CD4-positive, alpha-beta T cell (primary cell): ENCODE results near the gene PDE3A. TPM values are rescaled to one million over a fixed set of nuclear protein-coding genes. Genes with fewer than 3 reads are reported as not detected.

Experiments used
- ATAC-seq: fragments of 200-7000 bp; cut with Tn5 transposase; one replicate; pipeline ENCODE4 v1.10.0; 2022; ENCODE audit warnings: mild to moderate bottlenecking; ENCODE audit not compliant: poor library complexity
- CTCF ChIA-PET: fragments of 350-600 bp; sonication (Branson Sonifier 250); formaldehyde crosslinking; loops from one replicate; lab custom pipeline; 2021; ENCODE audit warnings: antibody characterized with exemption, inconsistent platforms; lab: Charles Lee
- POLR2A ChIA-PET: fragments of 350-600 bp; sonication (Branson Sonifier 250); formaldehyde crosslinking; loops from one replicate; lab custom pipeline; 2021; ENCODE audit warnings: antibody characterized with exemption, inconsistent platforms; lab: Charles Lee
- DNase-seq, 14 experiments: peaks; one replicate each; pipeline ENCODE4 v3.0.0-alpha.2; 2013 to 2020; ENCODE audit warnings: mixed read lengths in 2 of 14
- H3K27ac ChIP-seq, 2 donors: one replicate each; pipeline versions ENCODE4 v1.5.1 to v1.7.0; 2013; ENCODE audit warnings: low read length in 2 of 2, low read depth in 1 of 2, mild to moderate bottlenecking in 1 of 2
- H3K27me3 ChIP-seq, 2 experiments: 1 replicate in 1 of 2; 2 replicates in 1 of 2; pipeline versions ENCODE4 v1.6.1 to v1.7.0; 2013; ENCODE audit warnings: low read length in 2 of 2, control low read depth in 1 of 2, mild to moderate bottlenecking in 1 of 2, moderate library complexity in 1 of 2; ENCODE audit not compliant: insufficient read depth in 2 of 2, control insufficient read depth in 1 of 2
- H3K36me3 ChIP-seq: one replicate; pipeline ENCODE4 v1.6.1; 2013; ENCODE audit warnings: low read length, control low read depth; ENCODE audit not compliant: insufficient read depth
- H3K4me1 ChIP-seq: one replicate; pipeline ENCODE4 v1.6.1; 2013; ENCODE audit warnings: low read length, control low read depth; ENCODE audit not compliant: insufficient read depth
- H3K4me3 ChIP-seq: one replicate; pipeline ENCODE4 v1.5.1; 2013; ENCODE audit warnings: mild to moderate bottlenecking, low read length, moderate library complexity
- H3K9me3 ChIP-seq, 2 experiments: 1 replicate in 1 of 2; 2 replicates in 1 of 2; pipeline versions ENCODE4 v1.6.1 to v1.7.0; 2013; ENCODE audit warnings: low read length in 2 of 2, mild to moderate bottlenecking in 2 of 2, control low read depth in 1 of 2, moderate library complexity in 1 of 2; ENCODE audit not compliant: control insufficient read depth in 1 of 2, insufficient read depth in 1 of 2
- H3K27ac Mint-ChIP-seq: one replicate; pipeline ENCODE4 v1.8.0; 2020; ENCODE audit warnings: mixed read lengths
- H3K27me3 Mint-ChIP-seq: one replicate; pipeline ENCODE4 v1.8.0; 2021; ENCODE audit warnings: mixed read lengths
- H3K36me3 Mint-ChIP-seq: one replicate; pipeline ENCODE4 v1.8.0; 2021; ENCODE audit warnings: low read depth, mixed read lengths
- H3K4me1 Mint-ChIP-seq: one replicate; pipeline ENCODE4 v1.8.0; 2021; ENCODE audit warnings: low read depth, mixed read lengths
- H3K4me3 Mint-ChIP-seq: one replicate; pipeline ENCODE4 v1.8.0; 2020; ENCODE audit warnings: mild to moderate bottlenecking, mixed read lengths
- H3K9me3 Mint-ChIP-seq: one replicate; pipeline ENCODE4 v1.8.0; 2020; ENCODE audit warnings: mixed read lengths
- CTCF ChIP-seq: fragments of 200-600 bp; IDR thresholded peaks from one replicate; pipeline ENCODE4 v1.8.0; 2022; ENCODE audit warnings: antibody characterized with exemption, mild to moderate bottlenecking
- intact Hi-C, 2 experiments: fragments of 100-400 bp; cut with DNase I in 1 of 2; cut with micrococcal nuclease in 1 of 2; formaldehyde crosslinking; loops; one replicate each; pipeline versions ENCODE4 v1.15.1 to v1.9.0; 2023 to 2025; cut with DNase I, micrococcal nuclease
- total RNA-seq, 174 experiments: library from RNA in 2 of 174; stranded (reverse) in 2 of 174; gene quantifications; one replicate each; pipeline ENCODE4 v1.2.3 and lab custom pipeline; 2021 to 2026

The PDE3A gene
- total RNA-seq, 2 experiments from 2014 or later: not detected

- TF ChIP-seq CTCF: no peak
- no peak for DNase-seq
- Histone ChIP-seq H3K36me3 (no peaks in the 10 kb centered on the region), H3K4me1 (no peaks in the 10 kb centered on the region), H3K9me3 (no peaks in the 10 kb centered on the region), H3K27ac (no peak overlapping the region), H3K4me3 (no peak overlapping the region), H3K27me3 (no peaks in the 10 kb centered on the region)
- H3K9me3 Mint-ChIP-seq: no peaks in the 10 kb centered on the region
- H3K36me3 Mint-ChIP-seq: no peaks in the 10 kb centered on the region
- POLR2A ChIA-PET: no interaction called here
- H3K27me3 Mint-ChIP-seq: no peaks in the 10 kb centered on the region
- CTCF ChIA-PET: no interaction called here
- no peak overlapping the region for H3K27ac Mint-ChIP-seq
- no peaks in the 10 kb centered on the region for H3K4me1 Mint-ChIP-seq
- no peak overlapping the region for H3K4me3 Mint-ChIP-seq
- intact Hi-C loops: no loop called here
- no peak for ATAC-seq
Measured at GRCh38 chr12:20411345-20411744, 43.0 kb downstream of the PDE3A start.

GRCh38 chr12:20415028-20415427 lies 46.7 kb downstream of the PDE3A start:
- Mint-ChIP-seq H3K27me3 (peaks cover 5% of the 10 kb centered on the region), H3K36me3 (no peaks in the 10 kb centered on the region), H3K9me3 (no peaks in the 10 kb centered on the region), H3K4me3 (no peak overlapping the region), H3K4me1 (no peaks in the 10 kb centered on the region), H3K27ac (no peak overlapping the region)
- Histone ChIP-seq H3K27me3 (no peaks in the 10 kb centered on the region), H3K4me1 (no peaks in the 10 kb centered on the region), H3K27ac (no peak overlapping the region), H3K36me3 (no peaks in the 10 kb centered on the region), H3K9me3 (no peaks in the 10 kb centered on the region), H3K4me3 (no peak overlapping the region)
- no peak for TF ChIP-seq CTCF
- ChIA-PET CTCF (no interaction called here), POLR2A (no interaction called here)
- no peak for ATAC-seq
- intact Hi-C loops: no loop called here
- no peak for DNase-seq

GRCh38 chr12:20415641-20416040 lies 47.3 kb downstream of the PDE3A start:
- Mint-ChIP-seq H3K9me3 (no peaks in the 10 kb centered on the region), H3K36me3 (no peaks in the 10 kb centered on the region), H3K27ac (no peak overlapping the region), H3K4me3 (no peak overlapping the region), H3K27me3 (peaks cover 5% of the 10 kb centered on the region), H3K4me1 (no peaks in the 10 kb centered on the region)
- no peaks in the 10 kb centered on the region for H3K9me3 ChIP-seq
- H3K4me3 ChIP-seq: no peak overlapping the region
- DNase-seq: no peak
- H3K27me3 ChIP-seq: no peaks in the 10 kb centered on the region
- no peaks in the 10 kb centered on the region for H3K36me3 ChIP-seq
- POLR2A ChIA-PET: no interaction called here
- no peak overlapping the region for H3K27ac ChIP-seq
- CTCF ChIA-PET: no interaction called here
- intact Hi-C loops: no loop called here
- no peak for ATAC-seq
- TF ChIP-seq CTCF: no peak
- no peaks in the 10 kb centered on the region for H3K4me1 ChIP-seq
